Tongue (tissue), 2 donors: ENCODE measurements around the gene LTC4S. TPM values are rescaled to one million over a fixed set of nuclear protein-coding genes. Genes with fewer than 3 reads are reported as not detected.

Source experiments
- small RNA-seq: library from RNA; depleted of rRNA; stranded (forward); fragments of <200 nt; gene quantifications from one replicate; pipeline ENCODE3, GENCODE V24; 2014; ENCODE audit warnings: low replicate concordance
- total RNA-seq: library from RNA; depleted of rRNA; stranded (reverse); fragments of >200 nt; gene quantifications from one replicate; pipeline ENCODE4 v1.2.3, GENCODE V29; 2014

Gene LTC4S
- total RNA-seq, 1 donor from 2014 or later: not detected

Small RNAs within 50 kb of the gene (small RNA-seq; reads per million reads assigned to genes)
- gene MIR1229: 0.08 reads per million

Other genes with a start within 250 kb of the LTC4S start
- gene RUFY1, start 243.4 kb upstream of the LTC4S start, total RNA-seq: 41.4 TPM
- gene HNRNPH1, start 170.3 kb upstream of the LTC4S start, total RNA-seq: 726 TPM
- gene CBY3, start 113.0 kb upstream of the LTC4S start, total RNA-seq: not detected
- 353 TPM for gene CANX, start 95.0 kb upstream of the LTC4S start, total RNA-seq
- gene MAML1, start 61.2 kb upstream of the LTC4S start, total RNA-seq: 19.6 TPM
- gene MGAT4B, start 12.9 kb downstream of the LTC4S start, total RNA-seq: 48.4 TPM
- gene SQSTM1, start 26.9 kb downstream of the LTC4S start, total RNA-seq: 132 TPM
- 38.9 TPM for gene MRNIP, start 64.8 kb downstream of the LTC4S start, total RNA-seq
- gene TBC1D9B, start 113.9 kb downstream of the LTC4S start, total RNA-seq: 65.8 TPM